K562 treated with DMSO at 1 percent for 4 hours (cell line): ENCODE data around the gene ZNF70. TPM values are rescaled to one million over a fixed set of nuclear protein-coding genes. Genes with fewer than 3 reads are reported as not detected.

Experiments
- total RNA-seq: library from RNA; unstranded; fragments of 300-600 nt; gene quantifications from 2 replicates; pipeline ENCODE4 v1.2.3, GENCODE V29; 2022; ENCODE audit not compliant: insufficient read depth

Gene ZNF70
- 0.64 and 1.1 TPM in 2 replicates for total RNA-seq

GRCh38 chr22:23750714-23751440 is at the start of gene ZNF70:
ZNF70 (minus strand) TSS chr22:23751112; CDS start chr22:23745140, 5,972 bp downstream.

DNA sequence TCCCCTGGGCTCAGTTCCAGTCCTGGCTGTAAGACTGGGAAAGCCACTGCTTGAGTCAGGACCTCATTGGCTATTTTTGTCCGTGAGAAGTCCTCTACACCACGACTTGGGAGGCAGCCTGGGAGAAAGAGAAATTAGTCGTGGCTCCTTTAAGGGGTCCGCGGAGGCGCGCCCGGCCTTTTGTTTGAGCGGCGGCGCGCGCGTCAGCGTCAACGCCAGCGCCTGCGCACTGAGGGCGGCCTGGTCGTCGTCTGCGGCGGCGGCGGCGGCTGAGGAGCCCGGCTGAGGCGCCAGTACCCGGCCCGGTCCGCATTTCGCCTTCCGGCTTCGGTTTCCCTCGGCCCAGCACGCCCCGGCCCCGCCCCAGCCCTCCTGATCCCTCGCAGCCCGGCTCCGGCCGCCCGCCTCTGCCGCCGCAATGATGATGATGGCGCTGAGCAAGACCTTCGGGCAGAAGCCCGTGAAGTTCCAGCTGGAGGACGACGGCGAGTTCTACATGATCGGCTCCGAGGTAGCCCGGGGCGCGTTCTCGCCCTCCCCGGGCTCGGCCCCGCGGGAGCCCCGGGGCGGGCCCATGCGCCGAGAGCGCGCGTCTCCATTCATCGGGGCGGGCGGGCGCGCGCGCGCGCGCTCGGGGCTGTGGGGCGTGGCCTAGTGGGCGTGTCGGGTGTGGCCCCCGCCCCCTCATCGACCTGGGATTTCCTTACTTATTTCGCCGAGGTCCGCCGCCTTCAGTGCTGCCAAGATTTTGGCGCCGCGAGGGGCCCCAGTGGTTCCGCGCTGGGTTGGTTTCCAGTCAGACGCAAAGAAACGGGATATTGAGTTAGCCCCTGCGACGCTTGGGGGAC is 36.1 kb upstream of the ZNF70 start, which contains the start of gene SMARCB1:
Gene SMARCB1, plus strand, starts transcription at position 215 of the 848 bp plus-strand sequence. Its CDS starts 204 bp downstream, at position 419.

GRCh38 chr22:23772649-23773473 is 21.9 kb upstream of the ZNF70 start, which contains the start of gene MMP11:
MMP11 (plus strand) TSS chr22:23772849; CDS start chr22:23772871, 22 bp downstream.

DNA sequence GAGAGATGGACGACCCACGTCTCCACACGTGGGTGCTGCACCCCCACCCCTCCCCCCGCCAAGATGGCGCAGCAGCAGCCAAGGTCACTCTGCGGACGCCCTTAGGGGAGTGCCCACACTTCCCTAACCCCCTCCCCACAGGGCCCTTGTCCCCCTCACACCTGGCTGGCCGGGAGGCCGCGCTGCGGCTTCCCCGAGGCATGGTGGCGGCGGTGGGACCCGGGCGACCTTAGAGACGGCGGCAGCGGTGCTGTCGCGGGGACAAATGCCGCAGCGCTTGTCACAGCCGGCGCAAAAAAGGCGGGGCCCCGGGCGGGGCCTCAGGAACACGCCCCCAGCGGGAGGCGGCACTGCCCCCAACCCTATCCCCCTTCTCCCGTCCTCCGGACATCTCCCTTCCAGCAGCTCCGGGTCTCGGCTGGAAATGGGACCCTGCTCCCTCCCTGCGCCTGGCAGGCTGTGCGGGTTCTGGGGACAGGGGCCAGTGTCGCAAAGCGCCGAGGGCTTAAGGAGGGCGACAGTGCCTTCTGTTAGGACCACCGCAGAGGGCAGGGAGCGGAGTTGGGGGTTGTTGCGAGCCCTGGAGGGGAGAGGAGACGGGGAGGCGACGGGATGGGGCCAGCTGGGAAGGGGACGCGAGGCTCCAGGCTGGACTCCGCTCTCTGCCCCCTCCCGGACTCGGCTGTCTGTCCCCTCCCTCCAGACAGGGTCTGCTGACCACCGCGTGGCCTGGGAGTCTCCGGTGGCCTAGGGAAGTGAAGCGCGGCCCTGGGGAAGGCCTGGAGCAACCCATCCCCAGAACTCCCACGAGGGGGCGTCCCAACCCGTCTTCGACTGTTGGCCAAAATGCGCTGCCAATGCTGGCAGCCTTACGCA is 17.0 kb upstream of the ZNF70 start, which contains the start of gene CHCHD10:
Gene CHCHD10, minus strand, starts transcription at position 300 of the 876 bp plus-strand sequence. Its CDS starts 98 bp downstream, at position 202.

GRCh38 chr22:23762842-23763578 is 12.1 kb upstream of the ZNF70 start, which contains the start of gene C22orf15:
C22orf15 (plus strand) TSS chr22:23762990; CDS start chr22:23763307, 317 bp downstream.

GRCh38 chr22:23754220-23754919 is 3.5 kb upstream of the ZNF70 start, which contains the start of gene VPREB3:
VPREB3 (minus strand) TSS chr22:23754425; CDS start chr22:23754363, 62 bp downstream.

GRCh38 chr22:23690713-23691112 is 60.2 kb downstream of the ZNF70 start, which contains the start of gene RGL4:
RGL4 (plus strand) TSS chr22:23691013; CDS start chr22:23692031, 1,018 bp downstream.

Other genes with a start within 250 kb of the ZNF70 start
- gene IGLL1, start 170.8 kb downstream of the ZNF70 start, total RNA-seq, result not detected in 2 replicates
- not detected in 2 replicates for gene DRICH1, start 118.8 kb downstream of the ZNF70 start, total RNA-seq
- 0.24 TPM in 1 of 2 replicates, not detected in the other for gene RGL4, start 60.1 kb downstream of the ZNF70 start, total RNA-seq
- gene VPREB3, start 3.3 kb upstream of the ZNF70 start, total RNA-seq, result not detected in 2 replicates
- not detected in 2 replicates for gene C22orf15, start 11.9 kb upstream of the ZNF70 start, total RNA-seq
- 152 and 165 TPM in 2 replicates for gene CHCHD10, start 16.9 kb upstream of the ZNF70 start, total RNA-seq
- gene MMP11, start 21.7 kb upstream of the ZNF70 start, total RNA-seq, result 1.0 TPM in 1 of 2 replicates, not detected in the other
- 88.8 and 96.2 TPM in 2 replicates for gene SMARCB1, start 35.9 kb upstream of the ZNF70 start, total RNA-seq
- gene DERL3, start 87.9 kb upstream of the ZNF70 start, total RNA-seq, result 5.4 and 5.5 TPM in 2 replicates
- gene SLC2A11, start 106.8 kb upstream of the ZNF70 start, total RNA-seq, result 4.0 and 5.6 TPM in 2 replicates
- gene MIF, start 143.3 kb upstream of the ZNF70 start, total RNA-seq, result 381 and 435 TPM in 2 replicates
- not detected in 2 replicates for gene GSTT2B, start 210.1 kb upstream of the ZNF70 start, total RNA-seq
- gene DDTL, start 215.8 kb upstream of the ZNF70 start, total RNA-seq, result 2.7 TPM in 1 of 2 replicates, not detected in the other
- 96.8 and 105 TPM in 2 replicates for gene DDT, start 223.3 kb upstream of the ZNF70 start, total RNA-seq
- not detected in 2 replicates for gene GSTT2, start 229.0 kb upstream of the ZNF70 start, total RNA-seq